GM04503 (cell line): ENCODE data around the gene ZNF423.

Experiments
- DNase-seq: peaks from one replicate; pipeline ENCODE4 v3.0.0-alpha.2; 2012; ENCODE audit warnings: low read depth

ZNF423 gene

GRCh38 chr16:49750341-49751000, 105.4 kb downstream of the ZNF423 start:
- DNase-seq = no peak

DNA sequence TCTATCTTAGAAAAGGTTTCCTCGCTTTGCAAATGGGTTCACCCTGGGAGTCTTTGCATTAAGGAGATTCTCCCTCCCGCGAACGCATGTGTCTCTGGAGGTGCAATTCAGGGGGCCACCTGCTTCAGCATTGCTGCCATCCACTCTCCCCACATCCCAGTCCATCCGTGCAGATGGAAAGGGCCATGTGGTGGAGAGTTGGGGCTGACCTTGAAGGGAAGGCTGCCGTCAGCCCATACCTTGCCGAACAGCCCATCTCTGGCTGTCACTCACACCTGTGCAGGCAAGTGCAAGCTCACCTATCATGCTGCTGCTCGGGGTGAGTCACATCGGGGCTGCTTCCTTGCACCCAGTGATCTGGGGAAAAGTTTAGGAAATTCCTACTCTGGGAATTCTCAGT, 106.1 kb downstream of the ZNF423 start:
- DNase-seq = no peak

DNA sequence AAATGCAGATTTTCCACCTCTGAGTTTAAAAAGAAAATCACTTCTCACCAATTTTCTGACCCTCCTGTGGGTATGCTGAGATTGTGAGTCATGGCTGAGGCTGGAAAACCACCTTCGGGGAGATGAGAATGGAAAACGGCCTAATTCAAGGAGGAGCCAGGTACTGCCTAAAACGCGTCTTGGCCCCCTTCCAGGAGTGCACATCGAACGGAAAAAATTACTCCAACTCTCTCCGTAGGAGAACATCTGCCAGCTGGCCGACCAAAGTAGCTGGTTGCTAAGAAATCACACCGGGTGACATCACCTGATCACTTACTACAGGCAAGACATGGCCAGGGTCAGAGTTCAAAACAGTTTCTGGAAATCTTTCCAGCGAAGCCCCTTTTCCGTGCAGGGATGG, 107.6 kb downstream of the ZNF423 start:
- DNase-seq = no peak

DNA sequence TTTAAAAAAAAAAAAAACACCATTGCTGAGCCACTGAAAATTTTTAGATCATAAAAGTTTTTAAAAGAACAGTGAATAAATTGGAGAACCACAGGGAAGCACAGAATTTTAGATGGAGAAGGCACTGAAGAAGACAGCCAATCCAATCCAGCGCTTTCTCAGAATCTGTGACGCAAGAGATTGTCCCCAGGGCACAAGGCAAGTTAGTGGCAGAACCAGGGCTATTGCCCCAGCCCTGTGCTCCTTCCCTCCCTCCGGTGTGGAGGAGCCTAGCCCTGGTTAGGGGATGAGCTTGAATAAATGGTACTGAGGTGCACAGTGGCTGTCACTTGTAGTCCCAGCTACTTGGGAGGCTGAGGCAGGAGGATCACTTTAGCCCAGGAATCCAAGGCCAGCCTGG, 108.3 kb downstream of the ZNF423 start:
- DNase-seq = no peak

DNA sequence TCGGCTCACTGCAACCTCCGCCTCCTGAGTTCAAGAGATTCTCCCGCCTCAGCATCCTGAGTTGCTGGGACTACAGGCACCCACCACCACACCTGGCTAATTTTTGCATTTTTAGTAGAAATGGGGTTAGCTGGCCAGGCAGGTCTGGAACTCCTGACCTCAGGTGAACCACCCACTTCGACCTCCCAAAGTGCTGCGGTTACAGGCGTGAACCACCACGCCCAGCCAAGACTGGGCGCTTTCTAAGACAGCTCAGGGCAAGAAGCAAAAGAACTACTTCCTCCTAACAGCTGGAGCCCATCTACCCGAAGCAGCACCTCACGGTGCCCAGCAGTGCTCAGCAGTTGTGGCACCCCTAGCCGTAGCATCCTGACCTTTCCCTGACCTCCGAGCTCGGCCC, 109.4 kb downstream of the ZNF423 start:
- DNase-seq = no peak

DNA sequence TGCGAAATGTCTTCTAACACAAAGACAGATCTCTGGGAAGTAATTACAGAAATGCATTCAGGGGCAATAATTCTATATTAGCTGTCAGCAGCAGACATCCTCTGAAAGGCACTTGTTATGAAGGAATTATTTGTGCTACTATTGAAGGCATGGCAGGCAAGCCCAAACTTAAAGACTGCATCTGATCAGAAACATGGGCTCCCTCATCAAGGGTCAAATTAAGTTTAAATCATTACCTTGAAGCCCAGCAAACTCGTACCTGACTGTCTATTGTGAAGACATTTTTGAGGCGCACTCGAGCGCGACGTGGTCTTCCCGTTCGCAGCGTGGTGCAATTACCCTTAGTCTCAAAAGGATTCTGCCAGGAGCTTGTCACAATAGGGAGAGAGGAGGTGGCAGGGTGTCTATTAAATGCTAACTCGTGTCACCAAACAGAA, 110.6 kb downstream of the ZNF423 start:
- no peak for DNase-seq

GRCh38 chr16:49744244-49745220, 111.4 kb downstream of the ZNF423 start:
- no peak for DNase-seq

DNA sequence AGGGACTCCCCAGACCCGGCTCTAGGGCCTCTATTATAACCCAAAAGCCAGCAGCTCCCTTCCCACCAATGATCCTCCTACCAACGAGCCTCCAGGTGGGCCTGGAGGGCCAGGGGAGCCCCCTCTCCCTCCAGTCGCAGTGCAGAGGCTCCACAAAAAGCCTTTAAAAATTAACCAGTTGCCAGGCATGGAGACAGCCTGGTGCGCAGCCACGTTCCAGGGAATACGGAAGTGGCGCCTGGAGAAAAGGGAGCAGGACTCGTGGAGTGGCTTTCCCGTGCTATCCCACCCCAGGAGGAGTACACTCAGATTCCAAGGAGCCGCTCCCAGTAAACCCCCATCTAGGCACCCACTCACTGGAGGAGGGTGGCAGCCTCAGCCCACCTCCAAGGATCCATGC, 112.3 kb downstream of the ZNF423 start:
- DNase-seq = no peak

DNA sequence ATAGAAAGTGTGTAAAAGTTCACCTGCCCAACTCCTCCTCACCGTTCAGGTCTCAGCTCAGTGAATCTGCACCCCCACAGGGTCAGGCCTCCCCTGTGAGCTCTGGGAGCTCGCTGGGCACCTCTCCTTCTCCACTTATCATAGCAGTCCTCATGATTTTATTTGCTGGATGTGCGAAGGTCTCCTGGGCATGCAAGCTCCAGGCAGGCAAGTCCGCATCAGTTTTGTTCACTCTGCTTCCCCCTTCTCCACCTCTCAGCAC, 112.8 kb downstream of the ZNF423 start:
- no peak for DNase-seq

DNA sequence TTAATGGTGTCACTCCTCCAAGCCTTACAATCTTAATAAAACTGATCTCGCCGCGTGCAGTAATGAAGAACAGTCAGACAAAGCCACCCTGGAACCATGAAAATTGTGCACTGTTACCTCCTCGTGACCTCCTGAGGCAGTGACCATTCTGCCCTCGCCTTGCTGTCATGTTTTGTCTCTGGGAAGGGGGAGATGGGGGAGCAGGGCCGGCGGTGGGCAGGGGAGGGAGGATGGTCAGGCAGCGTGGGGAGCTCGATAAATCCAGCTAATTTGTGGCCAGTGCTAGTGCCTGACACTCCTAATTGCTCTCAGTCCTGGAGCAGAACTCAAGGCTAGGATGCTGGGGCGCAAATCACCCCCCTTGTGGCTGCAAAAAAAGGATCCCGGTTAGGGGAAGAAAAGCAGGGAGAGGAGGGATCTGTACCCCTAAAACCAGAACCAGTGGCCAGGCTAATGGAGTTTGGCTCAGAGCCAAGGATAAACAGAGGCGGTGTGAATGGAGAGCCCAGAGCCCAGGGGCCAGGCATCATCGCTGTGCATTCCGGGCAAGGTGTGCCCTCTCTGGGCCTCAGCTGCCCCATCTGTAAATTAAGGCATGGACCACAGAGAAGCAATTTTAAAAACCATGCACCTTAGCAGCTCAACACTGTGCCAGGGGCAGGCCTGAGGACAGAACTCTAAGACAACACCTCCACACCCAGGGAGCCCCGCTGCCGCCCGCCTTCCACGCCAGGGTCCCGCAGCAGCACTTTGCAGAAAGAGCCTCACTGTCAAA, 113.3 kb downstream of the ZNF423 start:
- DNase-seq = no peak

GRCh38 chr16:49740256-49740655, 115.7 kb downstream of the ZNF423 start:
- no peak for DNase-seq

GRCh38 chr16:49739381-49739780, 116.5 kb downstream of the ZNF423 start:
- no peak for DNase-seq

- no peak for DNase-seq
Measured at GRCh38 chr16:49738832-49739231, 117.1 kb downstream of the ZNF423 start.

DNA sequence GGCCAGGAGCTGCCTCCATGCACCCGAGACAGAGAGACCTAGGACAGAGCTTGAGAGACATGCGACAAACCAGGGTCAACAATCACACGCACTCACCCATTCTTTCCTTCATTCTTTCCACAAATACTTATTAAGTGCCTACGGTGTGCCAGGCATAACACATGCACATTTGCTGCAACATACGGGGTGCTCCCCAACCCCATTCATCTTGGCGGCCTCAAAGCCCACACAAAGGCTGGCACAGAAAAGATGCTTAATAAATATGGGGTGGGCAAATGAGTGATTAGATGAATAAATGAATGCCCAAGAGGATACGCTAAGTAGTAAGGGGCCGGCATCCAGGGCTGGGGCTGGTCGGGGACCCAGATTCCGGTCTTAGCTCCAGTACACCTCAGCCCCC, 117.9 kb downstream of the ZNF423 start:
- DNase-seq = no peak

DNA sequence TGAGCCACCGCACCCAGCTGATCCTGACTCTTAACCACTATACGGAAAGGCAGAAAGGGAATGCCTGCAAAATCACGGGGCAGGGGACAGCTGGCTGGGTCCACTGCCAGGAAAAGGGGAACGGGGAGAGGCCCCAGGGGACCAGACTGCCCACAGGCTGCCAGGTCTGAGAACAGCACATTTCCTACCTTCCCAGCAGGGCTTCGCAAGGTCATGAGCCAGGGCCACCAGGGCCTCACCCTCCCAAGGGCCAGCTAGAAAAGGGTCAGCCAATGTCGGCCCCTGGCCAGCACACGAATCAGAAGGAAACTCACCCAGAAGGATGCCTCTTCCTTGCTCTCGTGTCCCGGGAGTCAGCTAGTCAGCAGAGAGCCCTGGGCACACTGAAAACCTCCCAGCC, 118.4 kb downstream of the ZNF423 start:
- no peak for DNase-seq

GRCh38 chr16:49734331-49734730, 121.6 kb downstream of the ZNF423 start:
- no peak for DNase-seq

DNA sequence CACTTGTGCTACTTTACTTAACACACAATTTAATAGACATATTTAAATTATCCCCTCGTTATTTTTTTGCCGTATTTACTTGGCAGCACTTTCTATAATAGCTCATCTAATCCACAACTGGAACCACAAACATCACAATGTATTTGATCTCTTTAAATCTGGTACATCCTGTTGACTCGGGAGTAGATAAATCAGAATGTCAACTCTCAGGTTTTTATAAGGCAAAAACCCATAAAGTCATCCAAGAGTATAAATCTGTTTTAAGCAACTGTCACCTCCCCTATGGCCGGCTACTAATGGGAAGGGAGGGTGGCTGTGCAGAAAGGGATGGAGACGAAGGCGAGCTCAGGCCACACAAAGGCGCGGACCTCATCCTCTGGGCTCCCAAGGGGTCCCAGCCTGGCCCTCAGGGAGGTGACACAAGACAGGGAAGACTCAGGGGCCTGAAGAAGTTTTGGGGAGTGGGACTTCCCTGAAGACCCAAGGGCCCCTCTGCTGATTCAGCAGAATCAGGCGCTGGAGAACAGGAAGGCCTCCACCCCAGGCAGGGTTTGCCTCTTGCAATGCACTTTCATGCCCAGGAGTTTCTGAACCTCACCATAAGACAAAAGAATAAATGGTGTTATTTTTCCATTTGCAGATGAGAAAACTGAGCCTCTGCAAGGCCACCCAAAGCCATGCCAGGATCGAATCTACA, 122.5 kb downstream of the ZNF423 start:
- DNase-seq = no peak

DNA sequence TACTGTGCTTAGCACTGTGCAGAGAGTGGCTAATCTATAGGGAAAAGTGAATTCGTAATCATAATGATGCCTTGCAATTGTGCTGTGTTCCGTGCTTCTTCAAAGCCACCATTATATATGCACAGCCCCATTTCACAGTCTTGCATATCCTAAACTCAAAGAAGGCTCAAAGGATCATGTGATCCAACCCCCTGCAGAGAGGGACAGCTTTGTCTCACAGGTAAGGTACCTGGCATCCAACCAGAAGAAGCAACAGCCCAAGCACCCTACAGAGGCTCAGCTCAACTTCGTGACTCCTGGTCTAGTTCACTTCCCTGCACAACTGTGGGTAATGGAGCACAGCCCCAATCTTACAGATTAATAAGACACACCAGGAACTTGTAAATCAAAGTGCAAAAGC, 124.0 kb downstream of the ZNF423 start:
- no peak for DNase-seq

DNA sequence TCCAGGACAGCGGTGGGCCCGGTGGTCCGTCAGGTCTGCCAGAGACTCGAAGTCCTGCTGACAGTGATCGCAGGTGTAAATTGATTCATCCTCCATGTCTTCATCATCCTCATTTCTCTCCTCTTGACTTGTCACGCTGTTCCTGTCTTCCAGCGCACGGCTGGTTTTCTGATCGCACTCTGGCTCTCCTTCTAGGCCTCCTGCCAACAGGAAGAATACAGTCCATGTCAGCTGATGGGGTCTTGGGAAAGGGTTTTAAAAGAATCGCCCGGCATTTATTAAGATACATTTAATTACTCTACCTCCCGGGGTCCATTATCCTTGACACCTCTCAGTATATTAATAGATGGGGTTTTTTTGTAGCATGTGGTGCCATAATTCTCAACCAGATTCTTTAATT, 125.1 kb downstream of the ZNF423 start:
- no peak for DNase-seq

DNA sequence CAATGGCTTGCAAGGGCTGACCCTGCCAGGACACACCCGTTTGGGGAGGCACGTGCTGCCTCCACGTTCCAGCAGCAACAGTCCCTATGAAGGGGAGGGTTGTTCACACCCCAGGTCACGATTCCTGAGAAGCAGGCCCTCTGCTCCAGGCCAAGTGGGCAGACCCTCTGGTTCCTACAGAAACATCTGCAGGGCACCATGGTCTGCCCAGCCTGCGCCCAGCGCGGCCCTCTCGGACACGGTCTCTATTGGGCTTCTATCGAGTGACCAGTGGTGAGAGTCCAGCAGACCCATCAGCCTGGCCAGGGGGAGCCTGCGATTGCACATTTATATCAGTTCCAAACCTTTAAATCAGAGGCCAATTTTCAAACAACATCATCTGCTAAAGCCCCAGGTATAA, 128.3 kb downstream of the ZNF423 start:
- DNase-seq = no peak

- DNase-seq = no peak
Measured at GRCh38 chr16:49726155-49726554, 129.8 kb downstream of the ZNF423 start.

- DNase-seq = no peak
Measured at GRCh38 chr16:49725651-49726050, 130.3 kb downstream of the ZNF423 start.
